Parathyroid adenoma (tissue), 2 donors: Measurements from ENCODE around the gene EML1.

Source experiments
- H2AFZ ChIP-seq: fragments of 300-600 bp; sonication (generic); one replicate; pipeline ENCODE4 v1.7.0; 2017; ENCODE audit warnings: antibody characterized with exemption, mild to moderate bottlenecking
- H3K27ac ChIP-seq: fragments of 300-600 bp; sonication (generic); one replicate; pipeline ENCODE4 v1.7.0; 2017
- H3K27me3 ChIP-seq: fragments of 300-600 bp; sonication (generic); one replicate; pipeline ENCODE4 v1.7.0; 2017; ENCODE audit warnings: low read length; ENCODE audit not compliant: control insufficient read depth, insufficient read depth
- H3K36me3 ChIP-seq: fragments of 300-600 bp; sonication (generic); one replicate; pipeline ENCODE4 v1.7.0; 2017; ENCODE audit warnings: low read length; ENCODE audit not compliant: control insufficient read depth, insufficient read depth
- H3K4me1 ChIP-seq: fragments of 300-600 bp; sonication (generic); one replicate; pipeline ENCODE4 v1.7.0; 2017; ENCODE audit warnings: control low read depth
- H3K4me2 ChIP-seq: fragments of 300-600 bp; sonication (generic); one replicate; pipeline ENCODE4 v1.7.0; 2017; ENCODE audit warnings: low read length
- H3K4me3 ChIP-seq: fragments of 300-600 bp; sonication (generic); one replicate; pipeline ENCODE4 v1.7.0; 2017; ENCODE audit warnings: low read depth, low read length
- H3K79me2 ChIP-seq: fragments of 300-600 bp; sonication (generic); one replicate; pipeline ENCODE4 v1.7.0; 2017; ENCODE audit warnings: control low read depth
- H3K9ac ChIP-seq: fragments of 300-600 bp; sonication (generic); one replicate; pipeline ENCODE4 v1.7.0; 2017; ENCODE audit warnings: mild to moderate bottlenecking
- H3K9me3 ChIP-seq: fragments of 300-600 bp; sonication (generic); one replicate; pipeline ENCODE4 v1.7.0; 2017; ENCODE audit warnings: low read length; ENCODE audit not compliant: control insufficient read depth
- CTCF ChIP-seq: fragments of 300-600 bp; sonication (generic); IDR thresholded peaks from one replicate; pipeline ENCODE4 v1.7.0; 2017; ENCODE audit warnings: antibody characterized with exemption, mild to moderate bottlenecking
- donor health status: primary hyperparathyroidism.

Gene EML1

GRCh38 chr14:99820702-99821331 lies 27.6 kb downstream of the EML1 start:
- TF ChIP-seq CTCF = no peak
- Histone ChIP-seq H3K36me3 (no peaks in the 10 kb centered on the region), H3K79me2 (peaks cover 29% of the 10 kb centered on the region), H3K4me2 (no peak overlapping the region), H3K27ac (no peak overlapping the region), H3K4me1 (no peaks in the 10 kb centered on the region), H3K27me3 (no peaks in the 10 kb centered on the region), H3K4me3 (no peak overlapping the region), H3K9ac (no peak overlapping the region), H2AFZ (no peak overlapping the region), H3K9me3 (no peaks in the 10 kb centered on the region)

GRCh38 chr14:99821519-99822508 lies 28.6 kb downstream of the EML1 start:
- no peaks in the 10 kb centered on the region for H3K9me3 ChIP-seq
- H3K27ac ChIP-seq = no peak overlapping the region
- H3K4me1 ChIP-seq = no peaks in the 10 kb centered on the region
- H3K36me3 ChIP-seq = no peaks in the 10 kb centered on the region
- H3K27me3 ChIP-seq = no peaks in the 10 kb centered on the region
- H3K79me2 ChIP-seq = peaks cover 26% of the 10 kb centered on the region
- H2AFZ ChIP-seq = no peak overlapping the region
- no peak overlapping the region for H3K9ac ChIP-seq
- no peak overlapping the region for H3K4me2 ChIP-seq
- no peak overlapping the region for H3K4me3 ChIP-seq
- no peak for TF ChIP-seq CTCF

GRCh38 chr14:99822800-99823455 lies 29.7 kb downstream of the EML1 start:
- Histone ChIP-seq H3K79me2 (peaks cover 26% of the 10 kb centered on the region), H3K9ac (no peak overlapping the region), H3K9me3 (no peaks in the 10 kb centered on the region), H2AFZ (no peak overlapping the region), H3K4me3 (no peak overlapping the region), H3K4me1 (no peaks in the 10 kb centered on the region), H3K4me2 (no peak overlapping the region), H3K36me3 (no peaks in the 10 kb centered on the region), H3K27me3 (no peaks in the 10 kb centered on the region), H3K27ac (no peak overlapping the region)
- TF ChIP-seq CTCF = no peak

- Histone ChIP-seq H3K4me3 (no peak overlapping the region), H3K36me3 (no peaks in the 10 kb centered on the region), H3K27me3 (no peaks in the 10 kb centered on the region), H3K4me1 (no peaks in the 10 kb centered on the region), H3K27ac (no peak overlapping the region), H2AFZ (no peak overlapping the region), H3K79me2 (peaks cover 19% of the 10 kb centered on the region), H3K9me3 (no peaks in the 10 kb centered on the region), H3K4me2 (no peak overlapping the region), H3K9ac (no peak overlapping the region)
- no peak for TF ChIP-seq CTCF
These were observed 31.6 kb downstream of the EML1 start for GRCh38 chr14:99824776-99825175.
